NCI-H748 (cell line): ENCODE results near the gene NR5A1.
A peak's percentile ranks its signal among the peaks of the same experiment; 100 is the strongest.

Source experiments
- DNase-seq: peaks from one replicate; lab custom pipeline; 2025; ENCODE audit not compliant: unreplicated experiment; lab: John Stamatoyannopoulos, UW

The NR5A1 gene

GRCh38 chr9:124483481-124483880, 23.7 kb downstream of the NR5A1 start:
- DNase-seq = no peak

GRCh38 chr9:124482431-124483031, 24.7 kb downstream of the NR5A1 start:
- DNase-seq = no peak

GRCh38 chr9:124481115-124481514, 26.1 kb downstream of the NR5A1 start:
- DNase-seq = no peak

GRCh38 chr9:124480621-124480981, 26.6 kb downstream of the NR5A1 start:
- peak; percentile 61 for DNase-seq

GRCh38 chr9:124479947-124480620, 27.1 kb downstream of the NR5A1 start:
- DNase-seq = no peak

GRCh38 chr9:124479371-124479770, 27.8 kb downstream of the NR5A1 start:
- no peak for DNase-seq

GRCh38 chr9:124478354-124478753, 28.8 kb downstream of the NR5A1 start:
- peak; percentile 41 for DNase-seq

GRCh38 chr9:124477648-124478285, 29.4 kb downstream of the NR5A1 start:
- DNase-seq = peak; percentile 81

GRCh38 chr9:124477211-124477647, 30.0 kb downstream of the NR5A1 start:
- DNase-seq = peak; percentile 77

- no peak for DNase-seq
These were observed 31.1 kb downstream of the NR5A1 start for GRCh38 chr9:124475868-124476690.

GRCh38 chr9:124475158-124475867, 31.9 kb downstream of the NR5A1 start:
- no peak for DNase-seq

GRCh38 chr9:124474151-124474550, 33.0 kb downstream of the NR5A1 start:
- DNase-seq = no peak

GRCh38 chr9:124473310-124473709, 33.9 kb downstream of the NR5A1 start:
- DNase-seq = no peak

GRCh38 chr9:124472770-124473169, 34.4 kb downstream of the NR5A1 start:
- DNase-seq = no peak

GRCh38 chr9:124471761-124472160, 35.4 kb downstream of the NR5A1 start:
- DNase-seq = peak; percentile 44

GRCh38 chr9:124470726-124471125, 36.5 kb downstream of the NR5A1 start:
- DNase-seq = no peak

- DNase-seq = no peak
These were observed 36.9 kb downstream of the NR5A1 start for GRCh38 chr9:124470306-124470705.

GRCh38 chr9:124469011-124469832, 38.0 kb downstream of the NR5A1 start:
- no peak for DNase-seq

GRCh38 chr9:124468061-124468740, 39.0 kb downstream of the NR5A1 start:
- DNase-seq = no peak
